ENCODE data around the gene REEP6.
"Not testable (repeated sequence)": the region's sequence is repeated elsewhere in the genome, so short reads cannot be mapped to it uniquely, and the experiment has no call there.

- TF ChIP-seq CTCF, POLR2A (IDR thresholded peaks at IDR 0.05): not testable (repeated sequence)
Observed at GRCh38 chr19:1519802-1520201, 28.8 kb downstream of the REEP6 start.
